Measurements from ENCODE around the gene CAB39L. TPM values are rescaled to one million over a fixed set of nuclear protein-coding genes. Genes with fewer than 3 reads are reported as not detected.

CAB39L gene
- total RNA-seq, 1 experiment from 2014 or later: 3.2 TPM

DNA sequence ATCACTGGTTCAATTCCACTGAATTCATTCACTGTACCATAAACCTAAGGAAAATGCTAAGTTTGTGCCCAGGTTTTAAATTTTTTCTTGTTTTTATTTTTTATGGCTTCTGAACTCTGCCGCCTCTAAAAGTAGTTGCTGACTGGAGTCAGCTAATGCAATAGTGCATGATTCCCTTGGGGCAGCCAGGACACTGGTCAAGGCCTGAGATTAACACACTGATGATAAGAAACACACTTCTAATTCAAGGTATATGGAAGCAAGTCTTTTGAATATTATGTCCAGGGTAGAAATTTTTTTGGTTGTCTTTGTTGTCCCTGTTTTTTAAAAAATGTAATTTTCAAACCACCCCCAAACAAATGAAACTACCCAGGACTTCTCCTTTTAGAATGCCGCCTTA is 123.9 kb downstream of the CAB39L start:
- no peaks in the 10 kb centered on the region for H3K9me3 Mint-ChIP-seq (ENCODE audit: low read depth, unreplicated experiment)
- DNase-seq: no peak
- no peaks in the 10 kb centered on the region for H3K4me1 Mint-ChIP-seq (ENCODE audit: low read depth, unreplicated experiment)
- no TSS peak for BruUV-seq (replicated peaks)
- intact Hi-C loops (cut with micrococcal nuclease; ENCODE audit: unreplicated experiment): no loop called here
- H3K36me3 Mint-ChIP-seq (ENCODE audit: insufficient read depth, unreplicated experiment): no peaks in the 10 kb centered on the region
- TF ChIP-seq, protein P1, sequence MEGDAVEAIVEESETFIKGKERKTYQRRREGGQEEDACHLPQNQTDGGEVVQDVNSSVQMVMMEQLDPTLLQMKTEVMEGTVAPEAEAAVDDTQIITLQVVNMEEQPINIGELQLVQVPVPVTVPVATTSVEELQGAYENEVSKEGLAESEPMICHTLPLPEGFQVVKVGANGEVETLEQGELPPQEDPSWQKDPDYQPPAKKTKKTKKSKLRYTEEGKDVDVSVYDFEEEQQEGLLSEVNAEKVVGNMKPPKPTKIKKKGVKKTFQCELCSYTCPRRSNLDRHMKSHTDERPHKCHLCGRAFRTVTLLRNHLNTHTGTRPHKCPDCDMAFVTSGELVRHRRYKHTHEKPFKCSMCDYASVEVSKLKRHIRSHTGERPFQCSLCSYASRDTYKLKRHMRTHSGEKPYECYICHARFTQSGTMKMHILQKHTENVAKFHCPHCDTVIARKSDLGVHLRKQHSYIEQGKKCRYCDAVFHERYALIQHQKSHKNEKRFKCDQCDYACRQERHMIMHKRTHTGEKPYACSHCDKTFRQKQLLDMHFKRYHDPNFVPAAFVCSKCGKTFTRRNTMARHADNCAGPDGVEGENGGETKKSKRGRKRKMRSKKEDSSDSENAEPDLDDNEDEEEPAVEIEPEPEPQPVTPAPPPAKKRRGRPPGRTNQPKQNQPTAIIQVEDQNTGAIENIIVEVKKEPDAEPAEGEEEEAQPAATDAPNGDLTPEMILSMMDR (IDR thresholded peaks at IDR 0.05; ENCODE audit: unreplicated experiment): no peak
- no peaks in the 10 kb centered on the region for H3K27me3 Mint-ChIP-seq (ENCODE audit: unreplicated experiment)
- H3K4me3 Mint-ChIP-seq (ENCODE audit: low read depth, unreplicated experiment): no peak overlapping the region
- CTCF ChIA-PET: interaction anchor here (0.7 kb wide), 1 partner anchor 22 kb away, joined by 6 read pairs; no protein-coding TSS in a partner anchor
- H3K27ac Mint-ChIP-seq (ENCODE audit: unreplicated experiment): no peak overlapping the region

- H3K27me3 Mint-ChIP-seq (ENCODE audit: unreplicated experiment): no peaks in the 10 kb centered on the region
- TF ChIP-seq, protein P1 (IDR thresholded peaks at IDR 0.05; ENCODE audit: unreplicated experiment): no peak
- DNase-seq: no peak
- intact Hi-C loops (cut with micrococcal nuclease; ENCODE audit: unreplicated experiment): no loop called here
- no peaks in the 10 kb centered on the region for H3K9me3 Mint-ChIP-seq (ENCODE audit: low read depth, unreplicated experiment)
- no peaks in the 10 kb centered on the region for H3K36me3 Mint-ChIP-seq (ENCODE audit: insufficient read depth, unreplicated experiment)
- CTCF ChIA-PET: interaction anchor here (0.7 kb wide), 1 partner anchor 23 kb away, joined by 6 read pairs; no protein-coding TSS in a partner anchor
- H3K27ac Mint-ChIP-seq (ENCODE audit: unreplicated experiment): no peak overlapping the region
- peaks cover under 1% of the 10 kb centered on the region for H3K4me1 Mint-ChIP-seq (ENCODE audit: low read depth, unreplicated experiment)
- H3K4me3 Mint-ChIP-seq (ENCODE audit: low read depth, unreplicated experiment): no peak overlapping the region
- no TSS peak for BruUV-seq (replicated peaks)
Observed at GRCh38 chr13:49319551-49319950, 124.3 kb downstream of the CAB39L start.

- CTCF ChIA-PET: no interaction called here
- TF ChIP-seq, protein P1 (IDR thresholded peaks at IDR 0.05; ENCODE audit: unreplicated experiment): no peak
- BruUV-seq (replicated peaks): no TSS peak
Observed at GRCh38 chr13:49315756-49316482, 127.9 kb downstream of the CAB39L start.

DNA sequence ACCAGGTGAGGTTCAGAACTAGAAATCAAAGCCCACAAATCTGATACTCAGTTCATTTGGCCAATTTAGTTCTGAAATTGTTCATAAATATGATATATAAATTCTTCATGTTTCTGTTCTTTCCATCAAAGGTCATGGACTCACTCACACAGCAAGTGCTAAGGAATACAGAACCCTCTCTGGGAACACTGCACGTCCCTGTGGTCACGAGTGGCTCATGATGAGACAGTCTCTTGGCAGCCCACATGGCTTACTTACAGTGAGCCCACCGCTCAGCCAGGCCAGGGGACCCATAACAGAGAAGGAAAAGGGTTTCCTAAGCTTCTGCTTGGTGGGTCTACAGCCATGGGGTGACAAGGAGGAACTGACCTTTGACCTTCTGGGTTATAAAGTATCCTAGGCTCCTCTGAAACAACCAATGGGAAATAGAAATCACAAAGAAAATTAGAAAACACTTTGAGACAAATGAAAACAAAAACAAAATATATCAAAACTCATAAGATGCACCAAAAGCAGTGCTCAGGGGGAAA is 128.8 kb downstream of the CAB39L start:
- peaks cover 9% of the 10 kb centered on the region for H3K4me1 Mint-ChIP-seq (ENCODE audit: low read depth, unreplicated experiment)
- no peak overlapping the region for H3K4me3 Mint-ChIP-seq (ENCODE audit: low read depth, unreplicated experiment)
- no peaks in the 10 kb centered on the region for H3K9me3 Mint-ChIP-seq (ENCODE audit: low read depth, unreplicated experiment)
- no peak for DNase-seq
- CTCF ChIA-PET: interaction anchor here (1.4 kb wide), 1 partner anchor 130 kb away, joined by 3 read pairs; no protein-coding TSS in a partner anchor
- H3K27ac Mint-ChIP-seq (ENCODE audit: unreplicated experiment): no peak overlapping the region
- intact Hi-C loops (cut with micrococcal nuclease; ENCODE audit: unreplicated experiment): no loop called here
- TF ChIP-seq, protein P1 (IDR thresholded peaks at IDR 0.05; ENCODE audit: unreplicated experiment): no peak
- no TSS peak for BruUV-seq (replicated peaks)
- H3K27me3 Mint-ChIP-seq (ENCODE audit: unreplicated experiment): no peaks in the 10 kb centered on the region
- H3K36me3 Mint-ChIP-seq (ENCODE audit: insufficient read depth, unreplicated experiment): peaks cover 5% of the 10 kb centered on the region

More at GRCh38 chr13:49315756-49316482, 127.9 kb downstream of the CAB39L start:
- Mint-ChIP-seq H3K9me3 (ENCODE audit: low read depth, unreplicated experiment) (no peaks in the 10 kb centered on the region), H3K4me3 (ENCODE audit: low read depth, unreplicated experiment) (no peak overlapping the region), H3K4me1 (ENCODE audit: low read depth, unreplicated experiment) (peaks cover 9% of the 10 kb centered on the region), H3K27me3 (ENCODE audit: unreplicated experiment) (no peaks in the 10 kb centered on the region), H3K27ac (ENCODE audit: unreplicated experiment) (no peak overlapping the region), H3K36me3 (ENCODE audit: insufficient read depth, unreplicated experiment) (peaks cover 5% of the 10 kb centered on the region)
- no peak for DNase-seq
- intact Hi-C loops (cut with micrococcal nuclease; ENCODE audit: unreplicated experiment): no loop called here
